H1 (cell line): Measurements from ENCODE around the gene IGLON5. TPM values are rescaled to one million over a fixed set of nuclear protein-coding genes. Genes with fewer than 3 reads are reported as not detected.

Experiments
- BCL11A ChIP-seq, 2 experiments: IDR thresholded peaks; one replicate each; pipeline ENCODE4 v1.6.1; 2011; ENCODE audit warnings: low read depth in 2 of 2, low read length in 2 of 2, mild to moderate bottlenecking in 2 of 2
- BRCA1 ChIP-seq: IDR thresholded peaks from 2 replicates; pipeline ENCODE4 v1.6.1; 2012; ENCODE audit warnings: low read depth, low read length, improper control_type of control experiment
- CHD2 ChIP-seq: IDR thresholded peaks from 2 replicates; pipeline ENCODE4 v1.6.1; 2012; ENCODE audit warnings: low read length, improper control_type of control experiment
- GABPA ChIP-seq: IDR thresholded peaks from 2 replicates; pipeline ENCODE4 v1.6.1; 2011; ENCODE audit warnings: mild to moderate bottlenecking, low read length, moderate library complexity, borderline replicate concordance; ENCODE audit not compliant: insufficient read depth
- KDM4A ChIP-seq: IDR thresholded peaks from one replicate; pipeline ENCODE4 v1.7.1; 2012; ENCODE audit warnings: low read depth, mild to moderate bottlenecking, moderate library complexity, low read length, inconsistent platforms; ENCODE audit not compliant: severe bottlenecking
- PHF8 ChIP-seq: fragments of 200-600 bp; sonication (generic); conservative IDR thresholded peaks from 2 replicates; pipeline ENCODE4 v1.7.1; 2012; ENCODE audit warnings: low read depth, mild to moderate bottlenecking, inconsistent platforms, low read length, moderate library complexity
- SRF ChIP-seq: IDR thresholded peaks from 2 replicates; pipeline ENCODE4 v1.6.1; 2011; ENCODE audit warnings: mild to moderate bottlenecking, low read depth, low read length, moderate library complexity
- polyA plus RNA-seq, 7 experiments: library from polyadenylated mRNA; depleted of rRNA in 3 of 7; stranded (reverse) in 5 of 7; unstranded in 2 of 7; fragments of >200 nt in 5 of 7; fragments of 200-250 nt in 2 of 7; gene quantifications; 1 replicate in 5 of 7; 2 replicates in 1 of 7; 4 replicates in 1 of 7; pipeline versions ENCODE4 v1.2.1 to v1.2.3, GENCODE V29; 2011 to 2013; ENCODE audit warnings: missing spikeins in 2 of 7, mixed read lengths in 2 of 7
- total RNA-seq: library from RNA; stranded (reverse); fragmentation: NEBNext Ultra II Directional; extraction: Animal tissue kit (Norgen Biotek cat#: 25700); gene quantifications from 2 replicates; pipeline ENCODE4 v1.2.1, GENCODE V29; 2021
- TF ChIP-seq, protein P1 (sequence below): IDR thresholded peaks from 2 replicates; pipeline ENCODE4 v1.6.1; 2012; ENCODE audit warnings: inconsistent platforms

The IGLON5 gene
- total and polyA plus RNA-seq, 2 of the 8 experiments (the other 6 are each of a cell fraction or from before 2014, with no cell fraction given), result 31.8 to 34.6 TPM

DNA sequence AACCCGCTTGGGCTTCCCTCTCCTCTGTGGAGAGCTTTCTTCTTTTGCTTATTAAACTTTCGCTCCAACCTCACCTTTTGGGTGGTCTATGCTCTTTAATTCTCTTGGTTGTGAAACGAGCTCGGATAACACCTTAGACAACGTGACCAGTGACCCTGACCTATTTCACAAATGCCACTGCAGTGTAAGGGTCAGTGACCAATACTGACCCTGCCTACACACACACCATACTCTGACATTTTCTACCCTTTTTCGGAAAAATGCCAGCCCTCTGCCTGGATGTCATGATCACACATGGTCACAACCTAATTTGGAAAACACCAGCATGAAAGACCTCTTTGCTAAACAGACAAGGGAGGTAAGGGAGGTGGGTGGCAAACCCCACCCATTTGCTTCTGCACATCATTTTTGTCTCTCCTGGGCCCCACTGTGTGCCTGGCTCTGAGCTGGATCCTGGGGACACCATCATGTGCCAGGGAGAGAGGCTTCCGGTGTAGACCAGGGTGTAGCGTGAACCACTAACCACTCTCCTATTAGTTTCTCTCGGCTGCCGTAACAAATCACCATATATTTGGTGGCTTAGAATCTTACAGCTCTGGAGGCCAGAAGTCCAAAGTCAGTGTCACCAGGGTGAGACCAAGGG is 44.8 kb downstream of the IGLON5 start (continued):
- TF ChIP-seq GABPA, result no peak
- TF ChIP-seq CHD2, result no peak
- TF ChIP-seq BRCA1, result no peak
- no peak for TF ChIP-seq PHF8
- no peak for TF ChIP-seq KDM4A
- no peak for TF ChIP-seq BCL11A (IDR thresholded peaks at IDR 0.05; ENCODE audit: low read depth in 2 of 2, low read length in 2 of 2)
- TF ChIP-seq SRF, result no peak
- TF ChIP-seq, protein P1, sequence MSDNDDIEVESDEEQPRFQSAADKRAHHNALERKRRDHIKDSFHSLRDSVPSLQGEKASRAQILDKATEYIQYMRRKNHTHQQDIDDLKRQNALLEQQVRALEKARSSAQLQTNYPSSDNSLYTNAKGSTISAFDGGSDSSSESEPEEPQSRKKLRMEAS, result no peak
